Measurements from ENCODE around the gene ANKMY1. TPM values are rescaled to one million over a fixed set of nuclear protein-coding genes. Genes with fewer than 3 reads are reported as not detected.

Gene ANKMY1
- total and polyA plus RNA-seq, 2 experiments from 2014 or later: 2.3 to 8.9 TPM

DNA sequence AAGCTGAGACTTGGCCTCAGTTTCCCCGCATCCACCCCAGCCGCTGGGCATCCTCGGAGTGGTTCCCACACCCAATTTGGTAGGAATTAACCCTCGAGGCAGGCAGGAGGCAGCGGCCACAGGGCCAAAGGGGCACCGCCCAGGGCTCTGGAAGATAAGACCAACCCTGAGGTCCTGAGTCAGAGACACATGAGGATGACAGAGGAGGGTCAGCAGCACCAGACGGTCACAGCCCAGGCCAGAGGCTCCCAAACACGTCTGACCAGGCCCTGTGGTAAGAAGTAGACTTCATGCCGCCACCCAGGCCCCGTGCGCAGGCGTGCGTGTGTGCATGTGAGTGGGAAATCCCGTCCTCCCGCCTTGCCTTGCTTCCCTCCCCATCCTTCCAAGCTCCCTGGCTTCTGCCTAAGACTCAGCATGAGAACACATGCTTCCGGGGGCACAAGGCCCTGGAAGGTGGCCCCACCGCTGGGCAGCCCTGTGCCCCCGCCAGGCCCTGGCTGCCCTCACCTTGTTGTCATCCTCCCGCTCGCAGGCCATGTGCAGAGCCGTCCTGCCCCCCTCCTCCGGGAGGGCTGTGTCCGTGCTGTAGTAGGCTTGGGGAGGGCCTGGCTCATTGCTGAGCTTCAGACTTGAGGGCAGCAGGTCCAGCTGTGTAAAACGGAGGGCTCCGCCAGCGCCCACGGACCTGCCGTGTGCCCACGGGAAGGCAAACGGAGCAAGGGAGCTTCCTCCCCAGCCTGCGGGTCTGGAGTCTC is 46.3 kb downstream of the ANKMY1 start:
- no peak overlapping the region for H3K27ac ChIP-seq (ENCODE audit: low read depth)
- TF ChIP-seq ZNF462 (CRISPR knock-in tag; IDR thresholded peaks at IDR 0.05): no peak
- TF ChIP-seq ZNF331 (CRISPR knock-in tag; IDR thresholded peaks at IDR 0.05; ENCODE audit: low read depth): no peak
- TF ChIP-seq JUNB (IDR thresholded peaks at IDR 0.05; ENCODE audit: unreplicated experiment): no peak
- TF ChIP-seq POLR2AphosphoS5 (IDR thresholded peaks at IDR 0.05; ENCODE audit: low read depth): no peak
- TF ChIP-seq CREB1 (CRISPR knock-in tag; IDR thresholded peaks at IDR 0.05; ENCODE audit: low read depth): no peak
- TF ChIP-seq ZNF114 (CRISPR knock-in tag; IDR thresholded peaks at IDR 0.05): no peak
- no peak for TF ChIP-seq ETS1 (IDR thresholded peaks at IDR 0.05)
- TF ChIP-seq, protein P1, sequence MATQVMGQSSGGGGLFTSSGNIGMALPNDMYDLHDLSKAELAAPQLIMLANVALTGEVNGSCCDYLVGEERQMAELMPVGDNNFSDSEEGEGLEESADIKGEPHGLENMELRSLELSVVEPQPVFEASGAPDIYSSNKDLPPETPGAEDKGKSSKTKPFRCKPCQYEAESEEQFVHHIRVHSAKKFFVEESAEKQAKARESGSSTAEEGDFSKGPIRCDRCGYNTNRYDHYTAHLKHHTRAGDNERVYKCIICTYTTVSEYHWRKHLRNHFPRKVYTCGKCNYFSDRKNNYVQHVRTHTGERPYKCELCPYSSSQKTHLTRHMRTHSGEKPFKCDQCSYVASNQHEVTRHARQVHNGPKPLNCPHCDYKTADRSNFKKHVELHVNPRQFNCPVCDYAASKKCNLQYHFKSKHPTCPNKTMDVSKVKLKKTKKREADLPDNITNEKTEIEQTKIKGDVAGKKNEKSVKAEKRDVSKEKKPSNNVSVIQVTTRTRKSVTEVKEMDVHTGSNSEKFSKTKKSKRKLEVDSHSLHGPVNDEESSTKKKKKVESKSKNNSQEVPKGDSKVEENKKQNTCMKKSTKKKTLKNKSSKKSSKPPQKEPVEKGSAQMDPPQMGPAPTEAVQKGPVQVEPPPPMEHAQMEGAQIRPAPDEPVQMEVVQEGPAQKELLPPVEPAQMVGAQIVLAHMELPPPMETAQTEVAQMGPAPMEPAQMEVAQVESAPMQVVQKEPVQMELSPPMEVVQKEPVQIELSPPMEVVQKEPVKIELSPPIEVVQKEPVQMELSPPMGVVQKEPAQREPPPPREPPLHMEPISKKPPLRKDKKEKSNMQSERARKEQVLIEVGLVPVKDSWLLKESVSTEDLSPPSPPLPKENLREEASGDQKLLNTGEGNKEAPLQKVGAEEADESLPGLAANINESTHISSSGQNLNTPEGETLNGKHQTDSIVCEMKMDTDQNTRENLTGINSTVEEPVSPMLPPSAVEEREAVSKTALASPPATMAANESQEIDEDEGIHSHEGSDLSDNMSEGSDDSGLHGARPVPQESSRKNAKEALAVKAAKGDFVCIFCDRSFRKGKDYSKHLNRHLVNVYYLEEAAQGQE (IDR thresholded peaks at IDR 0.05; ENCODE audit: unreplicated experiment): no peak
- no peak for TF ChIP-seq EZH2 (IDR thresholded peaks at IDR 0.05; ENCODE audit: low read depth, unreplicated experiment)
- TF ChIP-seq CTCF (conservative IDR thresholded peaks at IDR 0.05; ENCODE audit: low read depth in 2 of 2): no peak
- no peak for TF ChIP-seq NANOG (IDR thresholded peaks at IDR 0.05; ENCODE audit: borderline replicate concordance)
- 0 out of 2 replicates have a peak, but pooled peaks cover 4% of the 10 kb centered on the region for H3K9me2 ChIP-seq (ENCODE audit: insufficient read depth)
- H3F3A ChIP-seq (replicated peaks; ENCODE audit: low read depth): no peaks in the 10 kb centered on the region
- Mint-ChIP-seq H3K9me3 (no peaks in the 10 kb centered on the region), H3K36me3 (ENCODE audit: low read depth) (no peaks in the 10 kb centered on the region), H3K4me1 (no peaks in the 10 kb centered on the region; the same call in 2 of the 3 replicates), H3K27me3 (ENCODE audit: insufficient read depth, low read depth, poor library complexity) (peaks cover 13% of the 10 kb centered on the region), H3K27ac (no peak overlapping the region), H3K4me3 (no peak overlapping the region)
- H3K4me1 ChIP-seq (ENCODE audit: insufficient read depth): no peaks in the 10 kb centered on the region
- no peaks in the 10 kb centered on the region for H4K20me1 ChIP-seq (replicated peaks; ENCODE audit: insufficient read depth)
- H3K79me2 ChIP-seq (replicated peaks; ENCODE audit: insufficient read depth): no peaks in the 10 kb centered on the region
- H3K27me3 ChIP-seq (ENCODE audit: insufficient read depth): no peaks in the 10 kb centered on the region
- no peak for ATAC-seq
- no peaks in the 10 kb centered on the region for H3K36me3 ChIP-seq (ENCODE audit: insufficient read depth)
- H3K4me2 ChIP-seq: no peak overlapping the region
- no peak for DNase-seq (ENCODE audit: low spot score)
- no peak overlapping the region for H2AFZ ChIP-seq
- no peak overlapping the region for H3K4me3 ChIP-seq
